Panc1 (cell line): ENCODE measurements around the gene CATSPERD. TPM values are rescaled to one million over a fixed set of nuclear protein-coding genes. Genes with fewer than 3 reads are reported as not detected.

Experiments
- ATAC-seq: fragments of 200-7000 bp; cut with Tn5 transposase; 2 replicates; pipeline ENCODE4 v1.9.1; 2020; ENCODE audit warnings: mild to moderate bottlenecking, moderate library complexity
- Bru-seq: library from RNA; stranded (reverse); fragments of 400-500 nt; gene quantifications from one replicate; lab custom pipeline; 2021; lab: Mats Ljungman, UMichigan
- BruChase-seq, 2 experiments: library from RNA; stranded (reverse); fragments of 400-500 nt; gene quantifications; one replicate each; lab custom pipeline; 2021; lab: Mats Ljungman, UMichigan
- BruUV-seq: library from RNA; stranded (reverse); fragments of 400-500 nt; replicated peaks from 2 replicates; lab custom pipeline; 2021; lab: Mats Ljungman, UMichigan
- CTCF ChIA-PET: fragments of 300-600 bp; sonication (Branson Sonifier 250); formaldehyde crosslinking; loops from one replicate; lab custom pipeline; 2022; ENCODE audit warnings: antibody characterized with exemption; lab: Charles Lee
- POLR2A ChIA-PET: fragments of 300-600 bp; sonication (Branson Sonifier 250); formaldehyde crosslinking; loops from one replicate; lab custom pipeline; 2022; ENCODE audit warnings: antibody characterized with exemption; lab: Charles Lee
- DNase-seq: peaks from one replicate; pipeline ENCODE4 v3.0.0-alpha.2; 2010; ENCODE audit warnings: low read depth, low spot score
- H3K27ac ChIP-seq: 2 replicates; pipeline ENCODE4 v1.5.1; 2011; ENCODE audit warnings: mild to moderate bottlenecking, low read length, inconsistent platforms
- H3K27me3 ChIP-seq: fragments of 200-500 bp; sonication (Bioruptor generic); 2 replicates; pipeline ENCODE4 v1.6.0; 2014; ENCODE audit warnings: low read length, inconsistent platforms; ENCODE audit not compliant: control insufficient read depth, insufficient read depth
- H3K36me3 ChIP-seq: fragments of 200-500 bp; sonication (Bioruptor generic); 2 replicates; pipeline ENCODE4 v1.5.1; 2014; ENCODE audit warnings: inconsistent platforms, mild to moderate bottlenecking, low read length, moderate library complexity; ENCODE audit not compliant: control insufficient read depth, insufficient read depth
- H3K4me1 ChIP-seq: 2 replicates; pipeline ENCODE4 v1.5.1; 2011; ENCODE audit warnings: inconsistent platforms, mild to moderate bottlenecking, low read length, moderate library complexity; ENCODE audit not compliant: control insufficient read depth, insufficient read depth
- H3K4me3 ChIP-seq, 2 experiments: 2 replicates each; pipeline ENCODE4 v1.5.1; 2011 to 2012; ENCODE audit warnings: low read depth in 2 of 2, low read length in 2 of 2, mild to moderate bottlenecking in 2 of 2, inconsistent platforms in 1 of 2, moderate library complexity in 1 of 2
- H3K9me3 ChIP-seq: fragments of 200-500 bp; sonication (Bioruptor generic); 2 replicates; pipeline ENCODE4 v1.5.1; 2014; ENCODE audit warnings: low read depth, mild to moderate bottlenecking, inconsistent platforms, low read length, moderate library complexity; ENCODE audit not compliant: control insufficient read depth, insufficient read depth
- CTCF ChIP-seq: fragments of 450-650 bp; IDR thresholded peaks from 2 replicates; pipeline ENCODE4 v1.5.1; 2017; ENCODE audit warnings: mild to moderate bottlenecking
- POLR2AphosphoS5 ChIP-seq: IDR thresholded peaks from 2 replicates; pipeline ENCODE4 v1.6.1; 2012; ENCODE audit warnings: mild to moderate bottlenecking, low read depth, low read length, moderate library complexity
- REST ChIP-seq, 2 experiments: IDR thresholded peaks; 2 replicates each; pipeline ENCODE4 v1.6.1; 2011 to 2012; ENCODE audit warnings: low read depth in 2 of 2, control low read depth in 1 of 2, low read length in 1 of 2, mild to moderate bottlenecking in 1 of 2, moderate library complexity in 1 of 2; ENCODE audit not compliant: insufficient read depth in 1 of 2
- SIN3A ChIP-seq: IDR thresholded peaks from 2 replicates; pipeline ENCODE4 v1.6.1; 2012; ENCODE audit warnings: low read depth, mild to moderate bottlenecking, low read length, moderate library complexity, borderline replicate concordance; ENCODE audit not compliant: insufficient read depth
- TCF7L2 ChIP-seq: IDR thresholded peaks from 2 replicates; pipeline ENCODE4 v1.6.1; 2011; ENCODE audit warnings: mild to moderate bottlenecking, low read depth, low read length, inconsistent platforms
- in situ Hi-C: cut with HindIII; loops from 2 replicates; pipeline ENCODE4 v1.10.0; 2016; ENCODE audit warnings: low sequenced_read_pairs, low pct_unique_long_range_greater_than_20kb
- intact Hi-C: fragments of 100-400 bp; cut with micrococcal nuclease; formaldehyde crosslinking; loops from one replicate; pipeline ENCODE4 v1.10.0; 2022; ENCODE audit not compliant: unreplicated experiment
- long read RNA-seq: library from polyadenylated mRNA; unstranded; transcript quantifications from one replicate; pipeline ENCODE4 v2.0.0, GENCODE V29; 2021; ENCODE audit not compliant: unreplicated experiment
- polyA plus RNA-seq: library from polyadenylated mRNA; unstranded; fragments of >200 nt; gene quantifications from one replicate; pipeline ENCODE4 v1.2.1, GENCODE V29; 2012; ENCODE audit warnings: missing spikeins; ENCODE audit not compliant: insufficient read length
- total RNA-seq: library from RNA; stranded (reverse); gene quantifications from one replicate; pipeline ENCODE4 v1.2.1, GENCODE V29; 2021; ENCODE audit not compliant: unreplicated experiment

CATSPERD gene
- total RNA-seq = 0.08 TPM
- polyA plus RNA-seq = not detected
- Bru-seq, nascent RNA = percentile 18 among the genes with signal in this experiment
- BruChase-seq, experiment 1, labeled RNA remaining after a 2-hour chase = percentile 16 among the genes with signal in this experiment
- BruChase-seq, experiment 2, labeled RNA remaining after a 6-hour chase = percentile 14 among the genes with signal in this experiment
- long read RNA-seq = 0 reads

DNA sequence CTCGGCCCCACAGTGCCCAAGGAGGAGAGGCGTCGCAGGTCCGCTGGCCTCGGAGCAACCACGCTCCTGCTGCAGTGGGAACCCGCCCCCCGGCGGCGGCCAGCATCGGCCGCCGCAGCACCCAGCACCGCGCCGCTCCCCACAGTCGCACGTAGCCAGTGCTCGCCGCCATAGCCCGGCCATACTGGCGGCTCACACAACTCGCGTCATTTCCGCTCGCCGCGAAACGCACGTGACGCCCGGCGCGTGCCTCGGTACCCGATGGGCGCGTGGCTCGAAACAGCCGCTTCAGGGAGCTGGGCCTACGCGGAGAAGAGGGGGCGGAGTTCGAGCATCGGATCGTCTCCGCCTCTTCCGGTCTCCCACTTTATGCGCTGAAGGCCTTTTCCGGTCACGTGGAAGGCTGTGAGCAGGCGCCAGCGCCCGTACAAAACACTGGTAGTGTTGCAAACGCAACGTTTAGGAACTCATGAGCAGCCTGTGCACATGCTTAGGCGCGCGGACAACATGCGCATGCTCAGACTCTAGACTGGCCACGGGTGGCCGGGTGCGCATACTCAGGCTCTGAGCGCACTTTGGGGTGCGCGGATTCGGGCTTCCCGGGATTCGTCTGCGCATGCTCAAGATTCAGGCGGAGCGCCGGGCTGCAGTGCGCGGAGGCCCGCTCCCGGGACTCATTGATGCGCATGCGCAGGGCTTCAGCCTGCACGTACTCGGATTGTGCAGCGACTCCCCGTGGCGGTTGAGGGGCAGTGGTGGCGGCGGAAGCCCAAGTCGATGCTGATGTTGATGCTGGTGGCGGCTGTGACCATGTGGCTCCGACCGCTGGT, at the start of gene CATSPERD, which contains the start of gene LONP1:
TSS of gene CATSPERD (plus strand) at position 677 of the 830 bp plus-strand sequence. CDS start at position 778, 101 bp downstream.
TSS of gene LONP1 (minus strand) at position 186 of the 830 bp plus-strand sequence. CDS start at position 172, 14 bp downstream.
- Histone ChIP-seq H3K4me3 (peak within 1 kb of the TSS; percentile 96 to 98), H3K4me1 (peaks cover 8% of the 10 kb centered on the region; the same call in 1 of the 2 replicates), H3K27me3 (no peaks in the 10 kb centered on the region), H3K36me3 (peaks cover 3% of the 10 kb centered on the region; the same call in 1 of the 2 replicates), H3K9me3 (no peaks in the 10 kb centered on the region), H3K27ac (peak within 1 kb of the TSS; percentile 96)
- ChIA-PET CTCF (interaction anchor here (0.6 to 0.7 kb wide), 2 partner anchors 9 to 882 kb away, joined by 3 to 7 read pairs; no protein-coding TSS in a partner anchor), POLR2A (interaction anchor here (0.6 to 0.7 kb wide), 5 partner anchors 22 to 636 kb away, joined by 3 to 12 read pairs (median 5); no protein-coding TSS in a partner anchor)
- peak; percentile 87 for DNase-seq
- no TSS peak for BruUV-seq
- in situ Hi-C loops = no loop called here
- ATAC-seq = peak; percentile 97
- intact Hi-C loops = no loop called here
- TF ChIP-seq SIN3A (0 out of 2 replicates have a peak, but pooled peaks have one; percentile 30), TCF7L2 (no peak), REST (IDR thresholded peaks at IDR 0.05; ENCODE audit: insufficient read depth in 1 of 2, low read depth in 2 of 2, low read length in 1 of 2) (0 out of 4 replicates have a peak, but pooled peaks of 1 of the 2 experiments have one; percentile 27), CTCF (peak; percentile 90), POLR2AphosphoS5 (peak; percentile 73)

DNA sequence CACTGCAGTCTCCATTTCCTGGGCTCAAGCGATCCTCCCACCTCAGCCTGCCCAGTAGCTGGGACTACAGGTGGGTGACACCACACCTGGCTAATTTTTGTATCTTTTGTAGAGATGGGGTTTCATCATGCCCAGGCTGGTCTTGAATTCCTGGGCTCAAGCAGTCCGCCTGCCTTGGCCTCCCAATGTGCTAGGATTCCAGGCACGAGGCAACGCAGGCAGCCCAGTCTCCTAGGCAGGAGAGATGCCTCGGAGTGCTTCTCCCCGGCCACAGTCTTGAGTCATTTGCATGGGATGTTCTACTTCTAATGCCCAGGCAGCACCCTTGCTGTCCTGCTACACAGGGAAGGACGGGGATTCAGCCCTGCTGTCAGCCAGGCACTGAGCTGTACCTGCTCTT, 48.8 kb upstream of the CATSPERD start:
- no peak overlapping the region for H3K4me3 ChIP-seq
- no TSS peak for BruUV-seq
- peaks cover 3% of the 10 kb centered on the region; the same call in 1 of the 2 replicates for H3K36me3 ChIP-seq
- H3K27me3 ChIP-seq = no peaks in the 10 kb centered on the region
- intact Hi-C loops (no loop called here), in situ Hi-C loops (no loop called here)
- ATAC-seq (no peak), DNase-seq (no peak)
- no peak for TF ChIP-seq TCF7L2
- H3K4me1 ChIP-seq = no peaks in the 10 kb centered on the region
- ChIA-PET CTCF (no interaction called here), POLR2A (interaction anchor here (0.5 kb wide), 1 partner anchor 38 kb away, joined by 5 read pairs; no protein-coding TSS in a partner anchor)
- no peak overlapping the region for H3K27ac ChIP-seq
- no peaks in the 10 kb centered on the region for H3K9me3 ChIP-seq
